Measurements from ENCODE around the gene TMEM120B.
"Not testable (repeated sequence)": the region's sequence is repeated elsewhere in the genome, so short reads cannot be mapped to it uniquely, and the experiment has no call there.

- not testable (repeated sequence) for TF ChIP-seq CTCF (conservative IDR thresholded peaks at IDR 0.05; ENCODE audit: low read length); EZH2phosphoT487 (IDR thresholded peaks at IDR 0.05; ENCODE audit: borderline replicate concordance)
These were observed 3.5 kb upstream of the TMEM120B start for GRCh38 chr12:121709064-121709424.
